ENCODE measurements around the gene GLS. TPM values are rescaled to one million over a fixed set of nuclear protein-coding genes. Genes with fewer than 3 reads are reported as not detected.
"Not testable (repeated sequence)": the region's sequence is repeated elsewhere in the genome, so short reads cannot be mapped to it uniquely, and the experiment has no call there.

Gene GLS
- total RNA-seq, 1 donor from 2014 or later = 178 TPM

- Mint-ChIP-seq H3K27me3 (ENCODE audit: unreplicated experiment) (no peaks in the 10 kb centered on the region), H3K27ac (ENCODE audit: unreplicated experiment) (no peak overlapping the region), H3K36me3 (ENCODE audit: unreplicated experiment) (peaks cover 69% of the 10 kb centered on the region), H3K4me3 (ENCODE audit: unreplicated experiment) (no peak overlapping the region), H3K4me1 (ENCODE audit: unreplicated experiment) (no peaks in the 10 kb centered on the region), H3K9me3 (ENCODE audit: unreplicated experiment) (no peaks in the 10 kb centered on the region)
- no peak for DNase-seq (ENCODE audit: extremely low spot score, unreplicated experiment)
- TF ChIP-seq CTCF (IDR thresholded peaks at IDR 0.05) = no peak
Measured at GRCh38 chr2:190994148-190994547, 113.5 kb downstream of the GLS start.

DNA sequence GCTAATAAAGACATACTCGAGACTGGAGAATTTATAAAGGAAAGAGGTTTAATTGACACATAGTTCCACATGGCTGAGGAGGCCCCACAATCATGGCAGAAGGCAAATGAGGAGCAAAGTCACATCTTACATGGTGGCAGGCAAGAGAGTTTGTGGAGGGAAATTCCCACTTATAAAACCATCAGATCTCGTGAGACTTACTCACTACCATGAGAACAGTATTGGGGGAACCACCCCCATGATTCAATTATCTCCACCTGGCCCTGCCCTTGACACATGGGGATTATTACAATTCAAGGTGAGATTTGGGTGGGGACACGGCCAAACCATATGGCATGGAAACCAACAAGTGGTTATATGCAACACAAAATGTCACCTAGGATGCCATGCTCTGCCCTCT, 114.7 kb downstream of the GLS start:
- not testable (repeated sequence) for H3K27me3 Mint-ChIP-seq (ENCODE audit: unreplicated experiment); H3K4me3 Mint-ChIP-seq (ENCODE audit: unreplicated experiment); DNase-seq (ENCODE audit: extremely low spot score, unreplicated experiment); H3K4me1 Mint-ChIP-seq (ENCODE audit: unreplicated experiment); H3K27ac Mint-ChIP-seq (ENCODE audit: unreplicated experiment); H3K9me3 Mint-ChIP-seq (ENCODE audit: unreplicated experiment)
- H3K36me3 Mint-ChIP-seq (ENCODE audit: unreplicated experiment) = peaks cover 66% of the 10 kb centered on the region

GRCh38 chr2:190996338-190996946, 115.8 kb downstream of the GLS start:
- H3K4me3 Mint-ChIP-seq (ENCODE audit: unreplicated experiment) = no peak overlapping the region
- no peak overlapping the region for H3K27ac Mint-ChIP-seq (ENCODE audit: unreplicated experiment)
- no peaks in the 10 kb centered on the region for H3K4me1 Mint-ChIP-seq (ENCODE audit: unreplicated experiment)
- no peaks in the 10 kb centered on the region for H3K9me3 Mint-ChIP-seq (ENCODE audit: unreplicated experiment)
- peaks cover 65% of the 10 kb centered on the region for H3K36me3 Mint-ChIP-seq (ENCODE audit: unreplicated experiment)
- TF ChIP-seq CTCF (IDR thresholded peaks at IDR 0.05) = peak; percentile 60
- H3K27me3 Mint-ChIP-seq (ENCODE audit: unreplicated experiment) = no peaks in the 10 kb centered on the region
- no peak for DNase-seq (ENCODE audit: extremely low spot score, unreplicated experiment)

- Mint-ChIP-seq H3K4me3 (ENCODE audit: unreplicated experiment) (no peak overlapping the region), H3K27me3 (ENCODE audit: unreplicated experiment) (no peaks in the 10 kb centered on the region), H3K36me3 (ENCODE audit: unreplicated experiment) (peaks cover 67% of the 10 kb centered on the region), H3K9me3 (ENCODE audit: unreplicated experiment) (no peaks in the 10 kb centered on the region), H3K27ac (ENCODE audit: unreplicated experiment) (no peak overlapping the region), H3K4me1 (ENCODE audit: unreplicated experiment) (no peaks in the 10 kb centered on the region)
- TF ChIP-seq CTCF (IDR thresholded peaks at IDR 0.05) = no peak
- no peak for DNase-seq (ENCODE audit: extremely low spot score, unreplicated experiment)
Measured at GRCh38 chr2:190996947-190997346, 116.3 kb downstream of the GLS start.

GRCh38 chr2:190997526-190998113, 117.0 kb downstream of the GLS start:
- no peak for DNase-seq (ENCODE audit: extremely low spot score, unreplicated experiment)
- H3K27me3 Mint-ChIP-seq (ENCODE audit: unreplicated experiment) = no peaks in the 10 kb centered on the region

More at GRCh38 chr2:190997526-190998113, 117.0 kb downstream of the GLS start:
- no peak for TF ChIP-seq CTCF (IDR thresholded peaks at IDR 0.05)
- Mint-ChIP-seq H3K27ac (ENCODE audit: unreplicated experiment) (no peak overlapping the region), H3K9me3 (ENCODE audit: unreplicated experiment) (no peaks in the 10 kb centered on the region), H3K4me1 (ENCODE audit: unreplicated experiment) (no peaks in the 10 kb centered on the region), H3K36me3 (ENCODE audit: unreplicated experiment) (peaks cover 66% of the 10 kb centered on the region), H3K4me3 (ENCODE audit: unreplicated experiment) (no peak overlapping the region)

All from osteocyte (in vitro differentiated cells).